ENCODE results near the gene GMPR2. TPM values are rescaled to one million over a fixed set of nuclear protein-coding genes. Genes with fewer than 3 reads are reported as not detected.

The GMPR2 gene
- total and polyA plus RNA-seq, 2 of the 13 experiments (the other 11 are each of a cell fraction or from before 2014, with no cell fraction given): 210 to 273 TPM

- TF ChIP-seq CHCHD3 (CRISPR knock-in tag; IDR thresholded peaks at IDR 0.05): no peak
- peak; percentile 86 for TF ChIP-seq ZMYM4 (CRISPR knock-in tag; IDR thresholded peaks at IDR 0.05)
- TF ChIP-seq ZNF280D (CRISPR knock-in tag; IDR thresholded peaks at IDR 0.05): no peak
- no peak for TF ChIP-seq ZFP41 (CRISPR knock-in tag; IDR thresholded peaks at IDR 0.05; ENCODE audit: borderline replicate concordance)
- no peak for TF ChIP-seq PTBP1 (IDR thresholded peaks at IDR 0.05; ENCODE audit: low read depth, low read length, poor library complexity, severe bottlenecking)
- no peak for TF ChIP-seq ZFP62 (CRISPR knock-in tag; IDR thresholded peaks at IDR 0.05)
- no peak for TF ChIP-seq TCF7 (IDR thresholded peaks at IDR 0.05; ENCODE audit: low read depth)
- no peak for TF ChIP-seq CAMTA2 (CRISPR knock-in tag; IDR thresholded peaks at IDR 0.05; ENCODE audit: borderline replicate concordance)
- no peak for TF ChIP-seq ZNF646 (CRISPR knock-in tag; IDR thresholded peaks at IDR 0.05)
- TF ChIP-seq ZNF790 (CRISPR knock-in tag; IDR thresholded peaks at IDR 0.05; ENCODE audit: borderline replicate concordance): 0 out of 2 replicates have a peak, but pooled peaks have one; percentile 32
- no peak; the same call in 1 of the 2 replicates for TF ChIP-seq MED1 (CRISPR knock-in tag; IDR thresholded peaks at IDR 0.05)
- no peak; the same call in 1 of the 2 replicates for TF ChIP-seq BORCS8-MEF2B (CRISPR knock-in tag; IDR thresholded peaks at IDR 0.05)
- TF ChIP-seq KDM3A (CRISPR knock-in tag; IDR thresholded peaks at IDR 0.05; ENCODE audit: low read depth): 0 out of 2 replicates have a peak, but pooled peaks have one; percentile 16
- TF ChIP-seq CTCF (CRISPR knock-in tag; IDR thresholded peaks at IDR 0.05): no peak; the same call in 1 of the 2 replicates
- TF ChIP-seq MAZ (IDR thresholded peaks at IDR 0.05; ENCODE audit: borderline replicate concordance, low read depth, low read length): no peak
- peak; percentile 78 for TF ChIP-seq MAZ (CRISPR knock-in tag; IDR thresholded peaks at IDR 0.05; ENCODE audit: low read depth)
Measured at GRCh38 chr14:24255931-24256711, 23.4 kb downstream of the GMPR2 start (continued).
